ENCODE measurements around the gene PMS1.

PMS1 gene

DNA sequence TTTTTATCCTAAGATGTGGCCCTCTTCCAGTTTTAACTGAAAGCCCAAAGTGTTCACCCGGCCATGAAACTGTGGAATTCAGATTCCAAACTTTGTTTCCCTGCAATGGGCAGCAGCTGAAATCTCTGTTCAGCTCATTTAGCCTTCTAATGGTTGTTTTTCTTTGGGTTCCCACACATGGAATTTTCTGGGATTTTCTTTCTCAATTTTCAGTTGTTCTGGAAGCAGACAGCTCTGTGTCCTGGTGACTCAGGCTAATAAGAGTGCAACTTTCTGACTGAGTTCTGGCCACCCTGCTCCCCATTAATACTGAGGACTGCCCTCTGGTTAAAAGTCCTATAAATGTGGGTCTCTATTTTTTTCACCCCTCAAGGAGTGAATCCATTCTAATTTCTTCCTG is 78.5 kb downstream of the PMS1 start:
- no peak overlapping the region for H3K4me3 ChIP-seq (ENCODE audit: low read depth, low read length)
- H3K36me3 ChIP-seq (ENCODE audit: insufficient read depth, low read length), result peaks cover 10% of the 10 kb centered on the region
- no peak overlapping the region for H3K27ac ChIP-seq (ENCODE audit: low read depth, low read length)
- no peaks in the 10 kb centered on the region for H3K27me3 ChIP-seq (ENCODE audit: insufficient read depth, low read length)
- H3K4me1 ChIP-seq (ENCODE audit: control insufficient read depth, insufficient read depth, low read length, unreplicated experiment), result peaks cover 18% of the 10 kb centered on the region
- no peak overlapping the region for H2AFZ ChIP-seq (ENCODE audit: low read length, unreplicated experiment)
- no peaks in the 10 kb centered on the region for H3K79me2 ChIP-seq (ENCODE audit: control insufficient read depth, insufficient read depth, low read length, unreplicated experiment)

DNA sequence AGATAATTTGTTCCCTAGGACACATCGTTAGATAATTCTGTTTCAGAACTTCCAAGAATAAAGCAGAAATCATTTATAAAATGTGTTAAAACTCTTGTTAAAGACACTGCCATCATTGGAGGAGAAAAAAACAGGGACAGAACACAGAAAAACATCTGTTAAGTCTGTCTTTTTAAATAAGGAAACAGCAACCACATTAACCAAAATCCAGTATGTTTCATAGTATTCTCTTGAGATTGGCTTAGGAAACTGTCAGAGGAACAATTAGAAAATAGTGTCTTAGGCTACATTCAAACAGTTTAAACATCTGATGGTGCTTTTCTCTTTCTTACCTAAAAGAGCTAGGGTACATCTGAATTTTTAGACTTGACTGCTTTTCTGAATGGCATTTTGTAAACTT is 81.6 kb downstream of the PMS1 start:
- Histone ChIP-seq H3K27ac (ENCODE audit: low read depth, low read length) (no peak overlapping the region; the same call in 1 of the 2 replicates), H3K36me3 (ENCODE audit: insufficient read depth, low read length) (peaks cover 15% of the 10 kb centered on the region), H2AFZ (ENCODE audit: low read length, unreplicated experiment) (no peak overlapping the region)

GRCh38 chr2:189866296-189866695 is 82.0 kb downstream of the PMS1 start:
- H3K4me3 ChIP-seq (ENCODE audit: low read depth, low read length), result no peak overlapping the region
- peaks cover 21% of the 10 kb centered on the region for H3K4me1 ChIP-seq (ENCODE audit: control insufficient read depth, insufficient read depth, low read length, unreplicated experiment)
- H2AFZ ChIP-seq (ENCODE audit: low read length, unreplicated experiment), result no peak overlapping the region
- H3K36me3 ChIP-seq (ENCODE audit: insufficient read depth, low read length), result peaks cover 15% of the 10 kb centered on the region
- no peaks in the 10 kb centered on the region for H3K27me3 ChIP-seq (ENCODE audit: insufficient read depth, low read length)
- H3K27ac ChIP-seq (ENCODE audit: low read depth, low read length), result no peak overlapping the region
- H3K79me2 ChIP-seq (ENCODE audit: control insufficient read depth, insufficient read depth, low read length, unreplicated experiment), result no peaks in the 10 kb centered on the region

More for the DNA sequence above, 81.6 kb downstream of the PMS1 start:
- H3K79me2 ChIP-seq (ENCODE audit: control insufficient read depth, insufficient read depth, low read length, unreplicated experiment), result no peaks in the 10 kb centered on the region
- peaks cover 21% of the 10 kb centered on the region for H3K4me1 ChIP-seq (ENCODE audit: control insufficient read depth, insufficient read depth, low read length, unreplicated experiment)
- H3K4me3 ChIP-seq (ENCODE audit: low read depth, low read length), result no peak overlapping the region
- H3K27me3 ChIP-seq (ENCODE audit: insufficient read depth, low read length), result no peaks in the 10 kb centered on the region

- Histone ChIP-seq H2AFZ (ENCODE audit: low read length, unreplicated experiment) (no peak overlapping the region), H3K36me3 (ENCODE audit: insufficient read depth, low read length) (peaks cover 16% of the 10 kb centered on the region; the same call in 1 of the 2 replicates), H3K79me2 (ENCODE audit: control insufficient read depth, insufficient read depth, low read length, unreplicated experiment) (no peaks in the 10 kb centered on the region), H3K27ac (ENCODE audit: low read depth, low read length) (no peak overlapping the region), H3K4me3 (ENCODE audit: low read depth, low read length) (no peak overlapping the region), H3K27me3 (ENCODE audit: insufficient read depth, low read length) (no peaks in the 10 kb centered on the region), H3K4me1 (ENCODE audit: control insufficient read depth, insufficient read depth, low read length, unreplicated experiment) (peaks cover 21% of the 10 kb centered on the region)
Measured at GRCh38 chr2:189868896-189869295, 84.6 kb downstream of the PMS1 start.

GRCh38 chr2:189870381-189871085 is 86.3 kb downstream of the PMS1 start:
- H3K27me3 ChIP-seq (ENCODE audit: insufficient read depth, low read length), result no peaks in the 10 kb centered on the region
- peaks cover 21% of the 10 kb centered on the region for H3K4me1 ChIP-seq (ENCODE audit: control insufficient read depth, insufficient read depth, low read length, unreplicated experiment)
- no peak overlapping the region for H3K27ac ChIP-seq (ENCODE audit: low read depth, low read length)
- H3K36me3 ChIP-seq (ENCODE audit: insufficient read depth, low read length), result peaks cover 18% of the 10 kb centered on the region; the same call in 1 of the 2 replicates
- H2AFZ ChIP-seq (ENCODE audit: low read length, unreplicated experiment), result no peak overlapping the region
- H3K79me2 ChIP-seq (ENCODE audit: control insufficient read depth, insufficient read depth, low read length, unreplicated experiment), result no peaks in the 10 kb centered on the region
- H3K4me3 ChIP-seq (ENCODE audit: low read depth, low read length), result peak overlapping the region; percentile 4; the same call in 1 of the 2 replicates

DNA sequence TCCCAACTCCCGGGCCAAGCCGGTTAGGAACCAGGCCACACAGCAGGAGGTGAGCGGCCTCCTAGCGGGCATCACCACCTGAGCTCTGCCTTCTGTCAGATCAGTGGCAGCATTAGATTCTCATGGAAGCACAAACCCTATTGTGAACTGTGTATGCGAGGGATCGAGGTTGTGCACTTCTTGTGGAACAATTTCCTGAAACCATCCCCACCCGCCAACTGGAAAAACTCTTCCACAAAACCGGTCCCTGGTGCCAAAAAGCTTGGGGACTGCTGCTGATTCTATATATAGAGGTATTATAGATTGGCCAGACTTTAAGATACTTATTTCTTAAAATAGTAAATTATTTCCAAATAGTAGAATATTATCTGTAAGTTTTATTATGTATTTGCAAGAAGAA is 89.4 kb downstream of the PMS1 start:
- Histone ChIP-seq H3K27ac (ENCODE audit: low read depth, low read length) (no peak overlapping the region), H2AFZ (ENCODE audit: low read length, unreplicated experiment) (no peak overlapping the region), H3K36me3 (ENCODE audit: insufficient read depth, low read length) (peaks cover 21% of the 10 kb centered on the region), H3K4me3 (ENCODE audit: low read depth, low read length) (no peak overlapping the region), H3K79me2 (ENCODE audit: control insufficient read depth, insufficient read depth, low read length, unreplicated experiment) (no peaks in the 10 kb centered on the region), H3K27me3 (ENCODE audit: insufficient read depth, low read length) (no peaks in the 10 kb centered on the region), H3K4me1 (ENCODE audit: control insufficient read depth, insufficient read depth, low read length, unreplicated experiment) (peaks cover 12% of the 10 kb centered on the region)

DNA sequence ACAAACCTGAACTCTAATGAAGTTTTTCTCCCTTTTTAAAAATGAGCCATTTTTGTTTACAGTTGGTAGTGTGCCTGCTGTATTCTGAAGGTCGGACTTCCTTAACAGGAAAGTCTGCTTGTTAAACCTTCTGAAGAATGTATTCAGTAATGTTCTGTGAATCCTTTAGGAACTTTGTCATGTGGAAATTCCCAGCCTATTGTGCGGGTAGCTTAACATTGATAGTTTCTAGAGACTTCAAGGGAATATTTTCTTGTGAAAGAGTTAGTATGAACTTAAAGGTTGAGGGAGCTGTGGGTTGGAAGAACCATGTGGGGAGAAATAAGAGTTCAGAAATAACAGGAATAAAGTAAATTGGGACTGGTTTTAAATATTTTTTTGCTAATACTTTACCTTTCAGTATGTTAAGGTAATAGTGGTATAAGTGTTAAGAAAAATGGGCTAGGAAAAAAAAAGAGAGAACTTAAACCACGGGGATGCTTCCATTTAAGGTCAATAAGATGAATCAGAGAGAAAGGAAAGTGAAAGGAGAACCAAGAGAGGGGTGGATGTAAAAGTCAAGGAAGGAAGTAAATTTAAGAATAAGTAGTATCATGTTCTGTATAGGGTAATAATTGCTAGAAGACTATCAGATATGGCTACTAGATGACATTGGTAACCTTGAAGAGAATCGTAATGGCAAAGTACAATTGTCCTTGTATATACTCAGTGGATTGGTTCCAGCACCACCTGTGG is 90.5 kb downstream of the PMS1 start:
- H3K27me3 ChIP-seq (ENCODE audit: insufficient read depth, low read length), result no peaks in the 10 kb centered on the region
- no peak overlapping the region for H2AFZ ChIP-seq (ENCODE audit: low read length, unreplicated experiment)
- no peak overlapping the region for H3K27ac ChIP-seq (ENCODE audit: low read depth, low read length)
- H3K79me2 ChIP-seq (ENCODE audit: control insufficient read depth, insufficient read depth, low read length, unreplicated experiment), result no peaks in the 10 kb centered on the region
- peaks cover 12% of the 10 kb centered on the region for H3K4me1 ChIP-seq (ENCODE audit: control insufficient read depth, insufficient read depth, low read length, unreplicated experiment)
- H3K36me3 ChIP-seq (ENCODE audit: insufficient read depth, low read length), result peaks cover 21% of the 10 kb centered on the region
- no peak overlapping the region for H3K4me3 ChIP-seq (ENCODE audit: low read depth, low read length)

DNA sequence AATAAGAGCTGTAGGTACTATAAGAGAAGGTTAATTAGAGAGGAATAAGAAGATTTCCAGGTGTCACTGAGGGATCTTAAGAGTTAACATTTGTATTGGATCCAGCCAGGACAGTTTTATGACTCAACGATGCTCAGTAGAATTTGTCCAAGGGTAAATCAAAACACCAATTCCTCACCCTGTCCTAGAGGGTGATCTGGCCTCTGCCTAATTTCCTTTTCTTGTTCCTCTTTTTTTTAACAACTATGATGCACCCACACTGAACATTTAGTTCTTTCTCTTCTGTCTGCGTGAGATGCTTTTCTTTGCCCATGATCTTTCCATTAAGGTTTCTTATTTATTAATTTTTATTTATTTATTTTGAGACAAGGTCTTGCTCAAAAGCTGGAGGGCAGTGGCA is 92.0 kb downstream of the PMS1 start:
- Histone ChIP-seq H3K4me3 (ENCODE audit: low read depth, low read length) (no peak overlapping the region), H3K4me1 (ENCODE audit: control insufficient read depth, insufficient read depth, low read length, unreplicated experiment) (peaks cover 4% of the 10 kb centered on the region), H3K27ac (ENCODE audit: low read depth, low read length) (no peak overlapping the region), H3K79me2 (ENCODE audit: control insufficient read depth, insufficient read depth, low read length, unreplicated experiment) (no peaks in the 10 kb centered on the region), H3K36me3 (ENCODE audit: insufficient read depth, low read length) (peaks cover 21% of the 10 kb centered on the region), H2AFZ (ENCODE audit: low read length, unreplicated experiment) (no peak overlapping the region), H3K27me3 (ENCODE audit: insufficient read depth, low read length) (no peaks in the 10 kb centered on the region)

- Histone ChIP-seq H3K27me3 (ENCODE audit: insufficient read depth, low read length) (no peaks in the 10 kb centered on the region), H3K4me3 (ENCODE audit: low read depth, low read length) (no peak overlapping the region), H3K27ac (ENCODE audit: low read depth, low read length) (no peak overlapping the region), H3K36me3 (ENCODE audit: insufficient read depth, low read length) (peaks cover 14% of the 10 kb centered on the region), H2AFZ (ENCODE audit: low read length, unreplicated experiment) (no peak overlapping the region), H3K79me2 (ENCODE audit: control insufficient read depth, insufficient read depth, low read length, unreplicated experiment) (no peaks in the 10 kb centered on the region), H3K4me1 (ENCODE audit: control insufficient read depth, insufficient read depth, low read length, unreplicated experiment) (peaks cover under 1% of the 10 kb centered on the region)
Measured at GRCh38 chr2:189879716-189880081, 95.4 kb downstream of the PMS1 start.

DNA sequence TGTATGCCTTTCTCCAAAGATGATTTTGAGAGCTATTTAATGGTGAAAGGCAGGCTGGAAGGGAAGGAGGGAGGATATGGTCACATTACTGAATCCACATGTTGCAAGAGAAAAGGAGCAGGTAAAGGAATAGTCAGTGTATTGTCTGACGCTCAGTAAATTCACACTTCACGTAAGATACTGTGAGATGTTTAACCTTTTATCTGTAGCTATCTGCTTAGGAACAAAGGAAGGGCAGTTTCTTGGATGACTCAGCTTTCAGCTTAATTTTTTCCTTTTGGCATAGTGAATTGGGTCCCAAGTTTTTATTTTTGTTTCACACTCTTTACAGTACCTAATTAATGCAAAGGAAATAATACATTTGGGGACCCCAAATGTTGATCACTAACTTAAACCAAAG is 96.2 kb downstream of the PMS1 start:
- H3K4me3 ChIP-seq (ENCODE audit: low read depth, low read length), result no peak overlapping the region
- no peak overlapping the region for H3K27ac ChIP-seq (ENCODE audit: low read depth, low read length)
- H3K27me3 ChIP-seq (ENCODE audit: insufficient read depth, low read length), result no peaks in the 10 kb centered on the region

More for the DNA sequence above, 96.2 kb downstream of the PMS1 start:
- Histone ChIP-seq H2AFZ (ENCODE audit: low read length, unreplicated experiment) (no peak overlapping the region), H3K79me2 (ENCODE audit: control insufficient read depth, insufficient read depth, low read length, unreplicated experiment) (no peaks in the 10 kb centered on the region), H3K36me3 (ENCODE audit: insufficient read depth, low read length) (peaks cover 12% of the 10 kb centered on the region), H3K4me1 (ENCODE audit: control insufficient read depth, insufficient read depth, low read length, unreplicated experiment) (no peaks in the 10 kb centered on the region)

Measured in ACC112 (cell line).